ENCODE measurements around the gene SH3YL1.

DNA sequence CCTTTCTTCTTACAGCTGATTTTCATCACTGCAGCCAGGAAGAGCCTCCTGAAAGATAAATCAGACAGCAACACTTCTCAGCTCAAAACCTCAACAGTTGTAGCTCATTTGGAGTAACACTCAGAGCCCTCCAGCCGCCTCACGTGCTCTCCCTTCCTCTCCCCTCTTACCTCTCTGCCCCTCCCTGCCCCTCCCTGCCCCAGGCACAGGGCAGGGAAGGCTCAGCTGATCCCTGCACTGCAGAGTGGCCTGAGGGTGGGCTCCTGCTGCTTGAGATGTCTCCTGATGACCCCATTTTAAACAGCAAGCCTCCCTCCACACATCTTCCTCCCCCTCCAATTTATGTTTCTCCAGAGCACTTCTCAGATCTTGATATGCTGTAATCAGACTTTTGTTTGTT is 54.4 kb downstream of the SH3YL1 start:
- TF ChIP-seq, protein P1, sequence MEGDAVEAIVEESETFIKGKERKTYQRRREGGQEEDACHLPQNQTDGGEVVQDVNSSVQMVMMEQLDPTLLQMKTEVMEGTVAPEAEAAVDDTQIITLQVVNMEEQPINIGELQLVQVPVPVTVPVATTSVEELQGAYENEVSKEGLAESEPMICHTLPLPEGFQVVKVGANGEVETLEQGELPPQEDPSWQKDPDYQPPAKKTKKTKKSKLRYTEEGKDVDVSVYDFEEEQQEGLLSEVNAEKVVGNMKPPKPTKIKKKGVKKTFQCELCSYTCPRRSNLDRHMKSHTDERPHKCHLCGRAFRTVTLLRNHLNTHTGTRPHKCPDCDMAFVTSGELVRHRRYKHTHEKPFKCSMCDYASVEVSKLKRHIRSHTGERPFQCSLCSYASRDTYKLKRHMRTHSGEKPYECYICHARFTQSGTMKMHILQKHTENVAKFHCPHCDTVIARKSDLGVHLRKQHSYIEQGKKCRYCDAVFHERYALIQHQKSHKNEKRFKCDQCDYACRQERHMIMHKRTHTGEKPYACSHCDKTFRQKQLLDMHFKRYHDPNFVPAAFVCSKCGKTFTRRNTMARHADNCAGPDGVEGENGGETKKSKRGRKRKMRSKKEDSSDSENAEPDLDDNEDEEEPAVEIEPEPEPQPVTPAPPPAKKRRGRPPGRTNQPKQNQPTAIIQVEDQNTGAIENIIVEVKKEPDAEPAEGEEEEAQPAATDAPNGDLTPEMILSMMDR (IDR thresholded peaks at IDR 0.05; ENCODE audit: low read length): no peak
- no peak for TF ChIP-seq EZH2 (optimal IDR thresholded peaks at IDR 0.05; ENCODE audit: low read depth, low read length)
- no peak for TF ChIP-seq EZH2phosphoT487 (IDR thresholded peaks at IDR 0.05; ENCODE audit: low read length)

Measured in MM.1S (cell line).